ENCODE measurements around the gene VAV3. TPM values are rescaled to one million over a fixed set of nuclear protein-coding genes. Genes with fewer than 3 reads are reported as not detected.

VAV3 gene
- polyA plus RNA-seq, 1 experiment: not detected

DNA sequence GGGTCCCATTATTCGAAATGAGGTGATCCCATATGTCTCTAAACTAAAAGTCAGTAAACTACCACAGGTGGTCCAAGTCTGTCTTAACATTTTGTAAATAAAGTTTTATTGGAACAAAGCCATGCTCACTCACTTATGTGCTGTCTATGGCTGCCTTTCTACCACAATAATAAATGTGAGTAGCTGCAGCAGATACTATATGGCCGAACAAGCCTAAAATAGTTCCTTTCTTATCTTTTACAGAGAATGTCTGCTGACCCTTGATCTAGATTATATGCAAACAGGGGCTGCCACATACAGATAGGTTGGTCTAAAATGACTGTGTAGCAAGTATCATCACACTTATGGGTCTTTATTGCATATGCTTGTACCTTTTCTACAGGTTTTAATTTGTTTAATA, 140.0 kb downstream of the VAV3 start:
- ChIA-PET CTCF (no interaction called here), POLR2A (no interaction called here)
- H3K27me3 ChIP-seq (ENCODE audit: control insufficient read depth, insufficient read depth, low read length): no peaks in the 10 kb centered on the region
- H3K36me3 ChIP-seq (ENCODE audit: control insufficient read depth, insufficient read depth, low read length): no peaks in the 10 kb centered on the region
- DNase-seq (ENCODE audit: low read depth): no peak
- TF ChIP-seq, protein P1, sequence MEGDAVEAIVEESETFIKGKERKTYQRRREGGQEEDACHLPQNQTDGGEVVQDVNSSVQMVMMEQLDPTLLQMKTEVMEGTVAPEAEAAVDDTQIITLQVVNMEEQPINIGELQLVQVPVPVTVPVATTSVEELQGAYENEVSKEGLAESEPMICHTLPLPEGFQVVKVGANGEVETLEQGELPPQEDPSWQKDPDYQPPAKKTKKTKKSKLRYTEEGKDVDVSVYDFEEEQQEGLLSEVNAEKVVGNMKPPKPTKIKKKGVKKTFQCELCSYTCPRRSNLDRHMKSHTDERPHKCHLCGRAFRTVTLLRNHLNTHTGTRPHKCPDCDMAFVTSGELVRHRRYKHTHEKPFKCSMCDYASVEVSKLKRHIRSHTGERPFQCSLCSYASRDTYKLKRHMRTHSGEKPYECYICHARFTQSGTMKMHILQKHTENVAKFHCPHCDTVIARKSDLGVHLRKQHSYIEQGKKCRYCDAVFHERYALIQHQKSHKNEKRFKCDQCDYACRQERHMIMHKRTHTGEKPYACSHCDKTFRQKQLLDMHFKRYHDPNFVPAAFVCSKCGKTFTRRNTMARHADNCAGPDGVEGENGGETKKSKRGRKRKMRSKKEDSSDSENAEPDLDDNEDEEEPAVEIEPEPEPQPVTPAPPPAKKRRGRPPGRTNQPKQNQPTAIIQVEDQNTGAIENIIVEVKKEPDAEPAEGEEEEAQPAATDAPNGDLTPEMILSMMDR (IDR thresholded peaks at IDR 0.05; ENCODE audit: insufficient read depth, low read depth, low read length): no peak
- no peak overlapping the region for H3K4me3 ChIP-seq (ENCODE audit: low read depth, low read length)

DNA sequence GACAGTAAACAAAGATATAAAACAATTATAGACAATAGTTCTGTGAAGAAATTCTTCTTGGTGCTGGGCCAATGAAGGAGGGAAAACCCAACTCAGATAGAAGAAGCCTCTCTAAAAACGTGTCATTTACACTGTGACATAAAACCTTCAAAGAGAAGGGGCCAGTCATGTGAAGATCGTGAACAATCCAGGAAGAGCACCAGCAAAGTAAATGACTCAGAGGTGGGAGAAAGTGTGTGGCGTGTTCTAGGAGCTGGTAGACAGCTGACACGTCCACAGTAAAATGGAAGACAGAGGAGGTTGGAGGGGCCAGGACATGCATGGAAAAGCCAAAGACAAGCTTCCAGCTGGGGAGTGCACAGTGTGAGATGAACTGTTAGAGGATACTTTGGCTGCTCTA, 143.6 kb downstream of the VAV3 start:
- DNase-seq (ENCODE audit: low read depth): no peak
- H3K36me3 ChIP-seq (ENCODE audit: control insufficient read depth, insufficient read depth, low read length): no peaks in the 10 kb centered on the region
- ChIA-PET CTCF (interaction anchor here (1.0 to 1.4 kb wide), 2 partner anchors 43 to 304 kb away, joined by 3 to 5 read pairs; no protein-coding TSS in a partner anchor), POLR2A (no interaction called here)
- H3K4me3 ChIP-seq (ENCODE audit: low read depth, low read length): no peak overlapping the region
- H3K27me3 ChIP-seq (ENCODE audit: control insufficient read depth, insufficient read depth, low read length): no peaks in the 10 kb centered on the region
- TF ChIP-seq, protein P1 (IDR thresholded peaks at IDR 0.05; ENCODE audit: insufficient read depth, low read depth, low read length): no peak

DNA sequence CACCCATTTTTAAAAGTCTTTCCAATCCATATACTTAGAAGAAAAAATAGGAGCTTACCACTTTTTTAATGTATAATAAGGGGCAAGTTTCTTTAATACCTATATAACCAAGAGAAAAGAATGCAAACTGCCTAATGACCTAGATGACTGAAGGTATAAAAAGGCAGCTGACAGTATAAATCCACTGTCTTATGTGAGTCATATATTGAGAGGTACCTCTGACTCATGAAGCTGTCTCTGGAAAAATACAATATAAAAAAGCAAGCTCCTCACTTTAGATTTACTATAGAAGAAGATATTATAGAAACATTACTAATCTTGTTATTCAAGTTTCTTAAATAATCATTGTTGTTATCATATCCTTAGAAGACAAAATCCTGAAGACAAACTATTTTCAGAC, 144.2 kb downstream of the VAV3 start:
- Histone ChIP-seq H3K36me3 (ENCODE audit: control insufficient read depth, insufficient read depth, low read length) (no peaks in the 10 kb centered on the region), H3K27me3 (ENCODE audit: control insufficient read depth, insufficient read depth, low read length) (no peaks in the 10 kb centered on the region), H3K4me3 (ENCODE audit: low read depth, low read length) (no peak overlapping the region)
- TF ChIP-seq, protein P1 (IDR thresholded peaks at IDR 0.05; ENCODE audit: insufficient read depth, low read depth, low read length): no peak
- ChIA-PET POLR2A (no interaction called here), CTCF (interaction anchor here (1.0 to 1.4 kb wide), 2 partner anchors 44 to 305 kb away, joined by 3 to 5 read pairs; no protein-coding TSS in a partner anchor)
- no peak for DNase-seq (ENCODE audit: low read depth)

DNA sequence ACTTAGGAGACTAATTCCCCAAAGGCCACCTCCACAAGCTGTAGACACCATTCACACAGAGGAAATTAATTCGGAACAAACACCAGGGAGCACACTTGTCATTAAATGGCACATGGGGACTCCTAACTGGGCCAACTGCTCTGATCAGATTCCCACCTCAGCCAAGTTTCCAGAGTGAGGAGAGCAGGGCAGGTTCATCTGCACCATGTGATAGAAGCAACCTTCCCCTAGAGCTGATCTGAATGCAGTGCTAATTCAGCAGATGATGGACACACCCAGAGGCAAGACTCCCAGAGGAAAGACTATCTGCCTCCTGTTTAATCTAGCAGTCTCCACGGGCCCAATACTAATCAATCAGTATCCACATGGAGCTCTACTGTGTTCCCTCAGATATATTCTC, 147.0 kb downstream of the VAV3 start:
- H3K36me3 ChIP-seq (ENCODE audit: control insufficient read depth, insufficient read depth, low read length): no peaks in the 10 kb centered on the region
- no peaks in the 10 kb centered on the region for H3K27me3 ChIP-seq (ENCODE audit: control insufficient read depth, insufficient read depth, low read length)
- TF ChIP-seq, protein P1 (IDR thresholded peaks at IDR 0.05; ENCODE audit: insufficient read depth, low read depth, low read length): no peak
- ChIA-PET POLR2A (no interaction called here), CTCF (interaction anchor here (0.9 kb wide), 1 partner anchor 307 kb away, joined by 3 read pairs; no protein-coding TSS in a partner anchor)
- DNase-seq (ENCODE audit: low read depth): no peak
- no peak overlapping the region for H3K4me3 ChIP-seq (ENCODE audit: low read depth, low read length)

DNA sequence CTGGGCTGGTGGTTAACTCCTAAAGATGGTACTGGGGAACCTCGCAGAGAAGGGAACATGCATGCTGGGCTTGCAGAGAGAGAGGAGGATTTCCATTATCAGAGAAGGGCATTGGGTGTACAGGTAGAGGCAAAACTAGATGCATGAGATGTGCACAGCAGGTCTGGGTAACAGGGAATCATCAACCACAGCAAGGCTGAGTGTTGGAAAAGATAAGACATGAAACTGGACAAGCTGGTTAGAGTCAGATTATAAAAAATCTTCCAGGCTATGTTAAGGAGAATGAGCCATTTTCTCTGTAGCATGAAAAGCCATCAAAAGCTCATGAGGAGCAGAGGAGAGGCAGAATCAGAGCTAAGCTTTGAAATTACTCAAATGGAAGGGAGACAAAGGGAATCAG, 147.8 kb downstream of the VAV3 start:
- Histone ChIP-seq H3K36me3 (ENCODE audit: control insufficient read depth, insufficient read depth, low read length) (no peaks in the 10 kb centered on the region), H3K27me3 (ENCODE audit: control insufficient read depth, insufficient read depth, low read length) (no peaks in the 10 kb centered on the region), H3K4me3 (ENCODE audit: low read depth, low read length) (no peak overlapping the region)
- ChIA-PET CTCF (interaction anchor here (0.7 to 0.9 kb wide), 2 partner anchors 307 kb away, joined by 3 read pairs; no protein-coding TSS in a partner anchor), POLR2A (no interaction called here)
- TF ChIP-seq, protein P1 (IDR thresholded peaks at IDR 0.05; ENCODE audit: insufficient read depth, low read depth, low read length): no peak
- DNase-seq (ENCODE audit: low read depth): no peak

Data from BJ (cell line).